NCI-H2029 treated with DMSO at 0.1 percent for 48 hours (cell line): ENCODE results near the gene ZFP2.
"Not testable (repeated sequence)": the region's sequence is repeated elsewhere in the genome, so short reads cannot be mapped to it uniquely, and the experiment has no call there.

Experiments used
- DNase-seq: peaks from one replicate; lab custom pipeline; 2025; lab: John Stamatoyannopoulos, UW

ZFP2 gene

GRCh38 chr5:178895615-178896571 is at the start of gene ZFP2:
ZFP2 (plus strand) TSS chr5:178895913; CDS start chr5:178931314, 35,401 bp downstream.
- peak; percentile 2 for DNase-seq

GRCh38 chr5:178849316-178849715 is 46.4 kb upstream of the ZFP2 start:
- DNase-seq = no peak

- DNase-seq = no peak
These were observed 43.8 kb upstream of the ZFP2 start for GRCh38 chr5:178851951-178852350.

- no peak for DNase-seq
These were observed 41.4 kb upstream of the ZFP2 start for GRCh38 chr5:178854284-178854683.

GRCh38 chr5:178859625-178860521 is 35.8 kb upstream of the ZFP2 start, which contains the start of gene ZNF354B:
ZNF354B (plus strand) TSS chr5:178859953; CDS start chr5:178861048, 1,095 bp downstream.
- peak; percentile 55 for DNase-seq

GRCh38 chr5:178860615-178861014 is 35.1 kb upstream of the ZFP2 start:
- DNase-seq = not testable (repeated sequence)

- DNase-seq = no peak
These were observed 34.1 kb upstream of the ZFP2 start for GRCh38 chr5:178861627-178862026.

GRCh38 chr5:178866946-178867345 is 28.8 kb upstream of the ZFP2 start:
- DNase-seq = no peak

GRCh38 chr5:178869577-178869976 is 26.1 kb upstream of the ZFP2 start:
- no peak for DNase-seq

- DNase-seq = no peak
These were observed 25.3 kb upstream of the ZFP2 start for GRCh38 chr5:178870411-178870810.

GRCh38 chr5:178872302-178872701 is 23.4 kb upstream of the ZFP2 start:
- DNase-seq = no peak

- not testable (repeated sequence) for DNase-seq
These were observed 12.5 kb upstream of the ZFP2 start for GRCh38 chr5:178883115-178883694.

GRCh38 chr5:178883815-178884430 is 11.8 kb upstream of the ZFP2 start:
- no peak for DNase-seq

- no peak for DNase-seq
These were observed 3.6 kb downstream of the ZFP2 start for GRCh38 chr5:178899289-178899688.

GRCh38 chr5:178902849-178903248 is 7.1 kb downstream of the ZFP2 start:
- no peak for DNase-seq

GRCh38 chr5:178931846-178932760 is 36.4 kb downstream of the ZFP2 start:
- no peak for DNase-seq

- DNase-seq = no peak
These were observed 45.1 kb downstream of the ZFP2 start, which contains the start of gene ZNF454 for GRCh38 chr5:178940569-178941360. ZNF454 (plus strand) TSS chr5:178941198; CDS start chr5:178942792, 1,594 bp downstream.

GRCh38 chr5:178941361-178941760 is 45.6 kb downstream of the ZFP2 start:
- no peak for DNase-seq

GRCh38 chr5:178965465-178966055 is 69.8 kb downstream of the ZFP2 start:
- no peak for DNase-seq
